ENCODE measurements around the gene LARGE2. TPM values are rescaled to one million over a fixed set of nuclear protein-coding genes. Genes with fewer than 3 reads are reported as not detected.
A peak's percentile ranks its signal among the peaks of the same experiment; 100 is the strongest.

LARGE2 gene
- total RNA-seq, 2 donors from 2014 or later: 28.5 to 35.2 TPM

GRCh38 chr11:45915446-45915845, 7.0 kb upstream of the LARGE2 start:
- no peak overlapping the region for H3K4me3 ChIP-seq (ENCODE audit: low read length)
- Mint-ChIP-seq H3K36me3 (ENCODE audit: low read depth) (peaks cover 24% of the 10 kb centered on the region), H3K9me3 (no peaks in the 10 kb centered on the region), H3K27ac (no peak overlapping the region), H3K4me3 (no peak overlapping the region), H3K27me3 (ENCODE audit: insufficient read depth) (no peaks in the 10 kb centered on the region), H3K4me1 (peaks cover 9% of the 10 kb centered on the region)
- 87 to 100% methylated on average over 2 to 13 of the region's 13 CpGs for WGBS, 2 experiments (ENCODE audit: insufficient coverage in 1 of 2, insufficient read length in 1 of 2)
- H3K27ac ChIP-seq (ENCODE audit: low read depth, low read length): no peak overlapping the region
- DNase-seq: no peak
- H3K4me1 ChIP-seq (ENCODE audit: control insufficient read depth, insufficient read depth, low read length): no peaks in the 10 kb centered on the region
- H3K9me3 ChIP-seq (ENCODE audit: control insufficient read depth, low read length): no peaks in the 10 kb centered on the region
- peaks cover 24% of the 10 kb centered on the region for H3K36me3 ChIP-seq (ENCODE audit: control insufficient read depth, insufficient read depth, low read length)
- H3K9ac ChIP-seq (ENCODE audit: extremely low read depth, low read length, poor library complexity, severe bottlenecking): no peak overlapping the region
- peaks cover under 1% of the 10 kb centered on the region for H3K27me3 ChIP-seq (ENCODE audit: control insufficient read depth, insufficient read depth, low read length, poor library complexity, severe bottlenecking)
- TF ChIP-seq, protein P1, sequence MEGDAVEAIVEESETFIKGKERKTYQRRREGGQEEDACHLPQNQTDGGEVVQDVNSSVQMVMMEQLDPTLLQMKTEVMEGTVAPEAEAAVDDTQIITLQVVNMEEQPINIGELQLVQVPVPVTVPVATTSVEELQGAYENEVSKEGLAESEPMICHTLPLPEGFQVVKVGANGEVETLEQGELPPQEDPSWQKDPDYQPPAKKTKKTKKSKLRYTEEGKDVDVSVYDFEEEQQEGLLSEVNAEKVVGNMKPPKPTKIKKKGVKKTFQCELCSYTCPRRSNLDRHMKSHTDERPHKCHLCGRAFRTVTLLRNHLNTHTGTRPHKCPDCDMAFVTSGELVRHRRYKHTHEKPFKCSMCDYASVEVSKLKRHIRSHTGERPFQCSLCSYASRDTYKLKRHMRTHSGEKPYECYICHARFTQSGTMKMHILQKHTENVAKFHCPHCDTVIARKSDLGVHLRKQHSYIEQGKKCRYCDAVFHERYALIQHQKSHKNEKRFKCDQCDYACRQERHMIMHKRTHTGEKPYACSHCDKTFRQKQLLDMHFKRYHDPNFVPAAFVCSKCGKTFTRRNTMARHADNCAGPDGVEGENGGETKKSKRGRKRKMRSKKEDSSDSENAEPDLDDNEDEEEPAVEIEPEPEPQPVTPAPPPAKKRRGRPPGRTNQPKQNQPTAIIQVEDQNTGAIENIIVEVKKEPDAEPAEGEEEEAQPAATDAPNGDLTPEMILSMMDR (conservative IDR thresholded peaks at IDR 0.05): no peak

GRCh38 chr11:45917286-45917622, 5.2 kb upstream of the LARGE2 start:
- TF ChIP-seq, protein P1 (conservative IDR thresholded peaks at IDR 0.05): no peak
- peak overlapping the region; percentile 97 for H3K27ac Mint-ChIP-seq
- no peak for DNase-seq

GRCh38 chr11:45917623-45918330, 4.7 kb upstream of the LARGE2 start, which contains the start of gene PEX16:
Gene PEX16, minus strand, starts transcription at chr11:45917877. Its CDS starts 66 bp downstream, at chr11:45917811.
- 0% methylated on average over 11 to 45 of the region's 45 CpGs for WGBS, 2 experiments (ENCODE audit: insufficient coverage in 1 of 2, insufficient read length in 1 of 2)

More at GRCh38 chr11:45917286-45917622, 5.2 kb upstream of the LARGE2 start:
- Histone ChIP-seq H3K9ac (ENCODE audit: extremely low read depth, low read length, poor library complexity, severe bottlenecking) (peak overlapping the region; percentile 60), H3K4me1 (ENCODE audit: control insufficient read depth, insufficient read depth, low read length) (peaks cover 2% of the 10 kb centered on the region), H3K27ac (ENCODE audit: low read depth, low read length) (peak overlapping the region; percentile 77), H3K27me3 (ENCODE audit: control insufficient read depth, insufficient read depth, low read length, poor library complexity, severe bottlenecking) (peaks cover 13% of the 10 kb centered on the region), H3K4me3 (ENCODE audit: low read length) (peak overlapping the region; percentile 99), H3K9me3 (ENCODE audit: control insufficient read depth, low read length) (no peaks in the 10 kb centered on the region), H3K36me3 (ENCODE audit: control insufficient read depth, insufficient read depth, low read length) (peaks cover 24% of the 10 kb centered on the region)
- peaks cover 8% of the 10 kb centered on the region for H3K27me3 Mint-ChIP-seq (ENCODE audit: insufficient read depth)
- no peaks in the 10 kb centered on the region for H3K9me3 Mint-ChIP-seq
- H3K4me1 Mint-ChIP-seq: peaks cover 22% of the 10 kb centered on the region
- peak overlapping the region; percentile 86 for H3K4me3 Mint-ChIP-seq
- H3K36me3 Mint-ChIP-seq (ENCODE audit: low read depth): peaks cover 15% of the 10 kb centered on the region
- 0 to 13% methylated on average over 8 to 16 of the region's 16 CpGs for WGBS, 2 experiments (ENCODE audit: insufficient coverage in 1 of 2, insufficient read length in 1 of 2)

More at GRCh38 chr11:45917623-45918330, 4.7 kb upstream of the LARGE2 start, which contains the start of gene PEX16:
- Mint-ChIP-seq H3K36me3 (ENCODE audit: low read depth) (peaks cover 15% of the 10 kb centered on the region), H3K4me3 (peak within 1 kb of the TSS; percentile 86), H3K9me3 (no peaks in the 10 kb centered on the region), H3K27ac (peak within 1 kb of the TSS; percentile 97), H3K27me3 (ENCODE audit: insufficient read depth) (peaks cover 8% of the 10 kb centered on the region), H3K4me1 (peaks cover 22% of the 10 kb centered on the region)
- Histone ChIP-seq H3K27ac (ENCODE audit: low read depth, low read length) (peak within 1 kb of the TSS; percentile 77), H3K4me3 (ENCODE audit: low read length) (peak within 1 kb of the TSS; percentile 99), H3K27me3 (ENCODE audit: control insufficient read depth, insufficient read depth, low read length, poor library complexity, severe bottlenecking) (peaks cover 15% of the 10 kb centered on the region), H3K4me1 (ENCODE audit: control insufficient read depth, insufficient read depth, low read length) (peaks cover 2% of the 10 kb centered on the region), H3K36me3 (ENCODE audit: control insufficient read depth, insufficient read depth, low read length) (peaks cover 21% of the 10 kb centered on the region), H3K9me3 (ENCODE audit: control insufficient read depth, low read length) (no peaks in the 10 kb centered on the region), H3K9ac (ENCODE audit: extremely low read depth, low read length, poor library complexity, severe bottlenecking) (peak within 1 kb of the TSS; percentile 60)
- DNase-seq: peak; percentile 98
- TF ChIP-seq, protein P1 (conservative IDR thresholded peaks at IDR 0.05): no peak
